GM12801 (cell line): Measurements from ENCODE around the gene EOGT.

Source experiments
- CTCF ChIP-seq: IDR thresholded peaks from one replicate; pipeline ENCODE4 v1.5.1; 2011; ENCODE audit warnings: control low read depth; ENCODE audit not compliant: insufficient read length; ENCODE audit errors: extremely low read depth

The EOGT gene

GRCh38 chr3:69016102-69016501, 2.6 kb upstream of the EOGT start:
- no peak for TF ChIP-seq CTCF

- TF ChIP-seq CTCF, result no peak
Observed at GRCh38 chr3:69014022-69014580, 617 bp upstream of the EOGT start.

DNA sequence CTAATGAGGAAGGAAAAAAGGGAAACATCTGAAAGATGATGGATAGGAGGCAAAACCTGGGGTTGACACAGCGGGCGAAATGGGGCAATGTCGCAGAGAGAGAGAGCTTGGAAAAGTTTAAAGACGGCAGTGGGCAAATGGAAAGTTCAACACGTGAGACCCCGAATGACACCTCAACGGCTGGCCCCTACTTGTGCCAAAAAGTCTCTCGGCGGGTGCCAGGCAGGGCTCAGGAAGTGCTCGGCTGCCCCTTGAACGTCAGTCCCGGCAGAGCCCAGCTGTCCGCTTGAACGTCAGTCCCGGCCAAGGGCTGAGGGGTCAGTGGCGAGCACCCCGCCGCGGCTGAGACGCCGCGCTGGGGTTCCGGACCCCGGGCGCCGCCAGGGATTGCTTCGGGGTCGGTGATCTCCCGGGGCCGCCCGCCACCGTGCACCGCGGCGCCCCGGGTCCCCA, 658 bp downstream of the EOGT start:
- no peak for TF ChIP-seq CTCF

DNA sequence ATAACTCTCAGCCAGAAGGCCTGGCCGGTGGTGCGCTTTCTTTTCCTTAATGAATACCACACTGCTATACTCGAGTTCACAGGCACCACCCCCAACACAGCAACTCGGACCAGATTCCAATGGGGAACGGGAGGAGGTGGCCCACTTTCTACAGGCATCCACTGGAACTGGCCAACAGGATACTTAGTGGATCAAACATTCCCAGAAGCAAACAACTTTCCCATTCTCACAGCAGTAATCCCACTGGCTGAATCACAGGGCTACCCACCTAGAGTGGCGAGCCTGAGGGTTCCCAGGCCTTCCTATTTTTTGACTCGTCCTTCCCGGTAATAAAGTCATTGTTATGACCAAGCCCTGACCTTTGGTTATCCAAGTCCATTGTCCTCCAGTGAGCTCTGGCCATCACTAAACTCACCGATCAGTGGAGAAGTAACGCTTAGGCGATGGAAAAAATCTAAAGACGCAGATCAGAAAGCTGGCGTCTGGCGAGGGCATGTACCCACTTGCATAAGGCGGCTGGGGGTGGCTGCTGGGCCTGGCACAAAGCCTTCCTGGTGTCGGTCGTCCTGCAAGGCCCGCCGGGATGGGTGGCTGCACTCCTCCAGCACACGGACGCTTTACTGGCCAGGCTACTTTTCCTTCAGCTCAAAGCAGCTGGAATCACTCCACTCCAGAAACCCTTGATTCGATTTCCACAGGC, 1.2 kb downstream of the EOGT start:
- TF ChIP-seq CTCF, result no peak

DNA sequence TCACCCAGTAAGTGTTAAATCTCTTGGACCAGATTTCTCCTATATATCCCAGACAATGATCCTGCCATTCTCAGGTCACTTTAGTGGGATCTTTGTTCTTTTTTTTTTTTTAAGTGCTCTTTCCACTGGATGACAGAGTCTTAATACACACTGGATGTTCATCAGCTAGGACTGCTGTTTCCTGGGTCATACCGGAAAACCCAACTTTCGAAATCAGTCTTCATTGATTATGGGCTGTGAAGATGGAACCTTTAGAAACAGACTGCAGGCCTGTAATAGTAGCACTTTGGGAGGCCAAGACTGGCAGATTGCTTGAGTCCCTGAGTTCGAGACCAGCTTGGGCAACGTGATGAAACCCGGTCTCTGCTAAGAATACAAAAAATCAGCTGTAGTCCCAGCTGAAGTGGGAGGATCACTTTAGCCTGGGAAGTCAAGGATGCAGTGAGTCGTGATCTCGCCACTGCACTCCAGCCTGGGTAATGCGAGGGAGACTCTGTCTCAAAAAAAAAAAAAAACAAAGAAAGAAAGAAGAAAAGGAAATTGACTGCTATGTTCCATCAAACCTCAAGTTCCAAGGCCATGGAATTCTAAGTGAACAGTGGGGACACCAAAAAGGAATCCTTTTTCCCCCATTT, 2.3 kb downstream of the EOGT start:
- no peak for TF ChIP-seq CTCF

DNA sequence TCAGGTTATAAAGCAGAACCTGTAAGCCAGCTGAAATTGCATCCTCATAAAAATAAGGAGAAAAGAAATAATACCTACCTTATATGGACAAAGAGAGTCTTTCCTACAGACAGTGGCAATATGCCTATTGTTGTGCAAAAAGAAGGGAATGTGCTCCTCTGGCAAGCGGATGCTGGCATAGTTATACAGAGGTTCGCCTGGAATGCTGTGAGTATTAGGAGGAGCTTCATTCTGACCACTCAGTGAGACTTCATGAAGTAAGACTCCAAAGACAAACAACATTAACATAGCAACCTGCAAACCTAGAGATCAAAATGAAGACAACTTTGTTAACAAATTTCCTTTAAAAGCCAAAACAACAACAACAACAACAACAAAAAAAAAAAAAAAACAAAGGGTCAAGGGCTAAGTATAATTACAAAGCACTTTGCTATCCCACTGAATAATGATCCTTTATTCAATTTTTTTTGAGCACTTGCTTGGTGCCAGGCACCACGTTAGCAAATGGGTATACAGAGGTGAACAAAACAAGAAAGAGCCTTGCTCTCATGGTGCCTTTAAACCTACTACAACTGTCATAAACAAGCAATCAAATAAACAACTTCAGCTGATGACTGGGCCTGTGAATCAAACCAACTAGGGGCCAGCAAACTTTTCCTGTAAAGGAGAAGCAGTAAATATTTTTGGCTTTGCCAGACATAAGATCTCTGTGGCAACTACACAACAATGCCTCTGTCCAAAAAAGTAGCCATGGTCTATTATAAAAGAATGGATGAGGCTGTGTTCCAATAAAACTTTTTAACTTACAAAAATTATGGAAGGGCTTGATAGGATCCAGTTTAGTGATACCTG, 3.7 kb downstream of the EOGT start:
- TF ChIP-seq CTCF, result no peak

DNA sequence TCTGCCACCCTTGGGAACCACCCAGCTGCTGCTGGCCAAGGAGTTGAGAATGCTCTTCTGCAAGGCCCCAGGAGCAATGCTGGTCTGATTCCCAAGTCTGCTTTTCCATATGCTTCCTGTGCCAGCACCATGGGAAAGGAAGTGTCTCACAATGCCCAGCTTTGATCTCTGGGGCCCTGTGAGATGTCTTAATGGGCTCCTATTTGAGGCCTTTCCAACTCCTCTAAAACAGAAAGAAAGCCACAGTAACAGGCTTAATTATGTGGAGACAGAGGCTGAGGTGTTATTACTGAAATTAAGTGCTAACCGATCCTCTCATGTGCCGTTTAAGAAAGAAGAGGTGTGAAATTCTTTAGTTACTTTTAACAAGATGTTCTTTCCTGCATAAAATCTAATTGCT, 4.5 kb downstream of the EOGT start:
- no peak for TF ChIP-seq CTCF
